Brain microvascular endothelial cell (primary cell): ENCODE measurements around the gene LRRC74B.
"Not testable (repeated sequence)": the region's sequence is repeated elsewhere in the genome, so short reads cannot be mapped to it uniquely, and the experiment has no call there.

Experiments used
- DNase-seq: peaks from one replicate; pipeline ENCODE4 v3.0.0-alpha.2; 2020
- H3K27ac ChIP-seq: fragments of 250-450 bp; sonication (Bioruptor Pico); 2 replicates; pipeline ENCODE4 v1.5.1; 2020; ENCODE audit warnings: mild to moderate bottlenecking, moderate library complexity
- H3K27me3 ChIP-seq: fragments of 250-450 bp; sonication (Bioruptor Pico); replicated peaks from 2 replicates; pipeline ENCODE4 v1.5.1; 2020; ENCODE audit warnings: mild to moderate bottlenecking
- H3K36me3 ChIP-seq: fragments of 250-450 bp; sonication (Bioruptor Pico); replicated peaks from 2 replicates; pipeline ENCODE4 v1.5.1; 2020; ENCODE audit warnings: mild to moderate bottlenecking
- H3K4me3 ChIP-seq: 2 replicates; pipeline ENCODE4 v1.5.1; 2011; ENCODE audit warnings: low read depth, mild to moderate bottlenecking, control low read depth, low read length, moderate library complexity
- CTCF ChIP-seq: IDR thresholded peaks from 2 replicates; pipeline ENCODE4 v1.5.1; 2011; ENCODE audit warnings: low read depth, mild to moderate bottlenecking, moderate library complexity, low read length, control low read depth, inconsistent platforms; ENCODE audit errors: missing control alignments
- in situ Hi-C: cut with HindIII; loops from 2 replicates; pipeline ENCODE4 v1.10.0; 2017; ENCODE audit warnings: low sequenced_read_pairs, low pct_ligation_motif_present

Gene LRRC74B

GRCh38 chr22:21070690-21071615 lies 25.2 kb downstream of the LRRC74B start:
- H3K27me3 ChIP-seq = peaks cover 3% of the 10 kb centered on the region
- TF ChIP-seq CTCF = no peak
- in situ Hi-C loops = no loop called here

DNA sequence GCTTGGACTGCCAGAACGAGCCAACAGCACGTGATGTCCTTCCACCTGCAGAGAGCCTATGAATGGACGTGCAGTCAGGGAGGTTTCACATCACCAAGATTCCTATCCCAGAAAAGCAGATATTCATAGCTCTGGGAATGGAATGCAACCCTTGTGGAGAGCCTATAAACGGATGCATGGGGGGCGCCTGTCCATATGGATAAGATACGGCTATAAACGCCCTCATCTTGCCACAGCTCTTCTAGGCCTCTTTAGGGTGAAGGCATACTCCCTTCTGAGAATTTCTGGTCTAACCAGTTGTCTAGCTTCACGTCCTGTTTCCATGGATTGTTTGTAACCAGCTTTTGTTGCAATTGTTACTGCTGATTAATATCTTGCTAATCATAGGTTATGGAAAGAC lies 26.1 kb downstream of the LRRC74B start:
- H3K27ac ChIP-seq, H3K4me3 ChIP-seq, H3K27me3 ChIP-seq, DNase-seq, in situ Hi-C loops, H3K36me3 ChIP-seq: not testable (repeated sequence)

More at GRCh38 chr22:21070690-21071615, 25.2 kb downstream of the LRRC74B start:
- no peaks in the 10 kb centered on the region for H3K36me3 ChIP-seq
- no peak overlapping the region for H3K27ac ChIP-seq
- DNase-seq = no peak
- no peak overlapping the region for H3K4me3 ChIP-seq

DNA sequence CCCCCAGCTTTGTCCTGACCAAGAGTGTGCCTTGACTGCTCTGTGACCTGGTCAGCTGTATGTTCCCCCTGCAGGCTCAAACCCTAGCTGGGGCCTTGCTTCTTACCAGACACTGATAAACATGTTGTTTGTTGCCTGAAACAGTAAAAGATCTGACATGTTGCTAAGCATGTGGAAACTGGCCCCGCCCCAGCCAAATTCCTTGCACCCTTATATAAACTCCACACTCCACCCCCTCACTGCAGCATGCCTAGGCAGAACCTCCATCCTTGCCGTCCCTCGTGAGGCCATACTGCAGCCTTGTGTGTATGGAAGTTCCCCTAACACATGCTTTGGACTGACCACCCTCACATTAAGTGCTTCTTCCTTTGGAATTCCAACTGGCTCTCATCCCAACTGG lies 27.3 kb downstream of the LRRC74B start:
- H3K4me3 ChIP-seq = no peak overlapping the region
- no peak for TF ChIP-seq CTCF
- in situ Hi-C loops = no loop called here
- peaks cover 2% of the 10 kb centered on the region for H3K27me3 ChIP-seq
- no peak for DNase-seq
- no peak overlapping the region for H3K27ac ChIP-seq
- H3K36me3 ChIP-seq = no peaks in the 10 kb centered on the region

- in situ Hi-C loops = no loop called here
- Histone ChIP-seq H3K4me3 (no peak overlapping the region), H3K27ac (no peak overlapping the region), H3K36me3 (no peaks in the 10 kb centered on the region), H3K27me3 (peaks cover 2% of the 10 kb centered on the region)
- no peak for DNase-seq
- no peak for TF ChIP-seq CTCF
These were observed 27.7 kb downstream of the LRRC74B start for GRCh38 chr22:21073482-21073881.

- in situ Hi-C loops = no loop called here
- no peak for TF ChIP-seq CTCF
- Histone ChIP-seq H3K36me3 (no peaks in the 10 kb centered on the region), H3K4me3 (no peak overlapping the region), H3K27ac (no peak overlapping the region), H3K27me3 (peaks cover 2% of the 10 kb centered on the region)
- peak; percentile 39 for DNase-seq
These were observed 28.5 kb downstream of the LRRC74B start for GRCh38 chr22:21074102-21074715.

- DNase-seq = no peak
- no peak for TF ChIP-seq CTCF
- Histone ChIP-seq H3K27ac (no peak overlapping the region), H3K27me3 (peaks cover 2% of the 10 kb centered on the region), H3K36me3 (no peaks in the 10 kb centered on the region), H3K4me3 (no peak overlapping the region)
- in situ Hi-C loops = no loop called here
These were observed 29.9 kb downstream of the LRRC74B start for GRCh38 chr22:21075516-21076138.
